Gastrocnemius medialis (tissue), 4 donors: ENCODE measurements around the gene ZBTB1. TPM values are rescaled to one million over a fixed set of nuclear protein-coding genes. Genes with fewer than 3 reads are reported as not detected.

ENCODE experiments used
- ATAC-seq, 2 donors: fragments of 150-250 bp; one replicate each; pipeline ENCODE4 v1.9.1; 2016
- DNase-seq, 2 donors: peaks; one replicate each; pipeline ENCODE4 v3.0.0-alpha.2; 2019
- H3K27ac ChIP-seq, 4 donors: fragments of 200-600 bp; sonication (generic); 1 replicate in 1 of 4; 2 replicates in 3 of 4; pipeline ENCODE4 v1.5.1; 2016 to 2018; ENCODE audit warnings: mild to moderate bottlenecking in 2 of 4, moderate library complexity in 1 of 4
- H3K27me3 ChIP-seq, 3 donors: fragments of 200-600 bp; sonication (generic) in 2 of 3; 1 replicate in 1 of 3; 2 replicates in 2 of 3; pipeline versions ENCODE4 v1.5.1 to v1.6.0; 2016 to 2019; ENCODE audit warnings: mild to moderate bottlenecking in 1 of 3, moderate library complexity in 1 of 3
- H3K36me3 ChIP-seq, 2 donors: fragments of 200-600 bp; sonication (generic) in 1 of 2; one replicate each; pipeline ENCODE4 v1.5.1; 2017 to 2018
- H3K4me1 ChIP-seq, 2 donors: fragments of 200-600 bp; sonication (generic) in 1 of 2; one replicate each; pipeline ENCODE4 v1.5.1; 2016 to 2017; ENCODE audit warnings: mild to moderate bottlenecking in 2 of 2
- H3K4me3 ChIP-seq, 4 donors: fragments of 200-600 bp; sonication (generic) in 3 of 4; 1 replicate in 1 of 4; 2 replicates in 3 of 4; pipeline ENCODE4 v1.5.1; 2016 to 2019; ENCODE audit warnings: mild to moderate bottlenecking in 2 of 4
- H3K9me3 ChIP-seq, 3 donors: fragments of 200-600 bp; sonication (generic) in 2 of 3; 1 replicate in 1 of 3; 2 replicates in 2 of 3; pipeline ENCODE4 v1.5.1; 2016 to 2019
- CTCF ChIP-seq, 5 experiments: fragments of 450-650 bp in 3 of 5; fragments of 200-600 bp in 2 of 5; sonication (generic) in 2 of 5; IDR thresholded peaks in 4 of 5; conservative IDR thresholded peaks in 1 of 5; 1 replicate in 4 of 5; 2 replicates in 1 of 5; pipeline ENCODE4 v1.5.1; 2016 to 2019; ENCODE audit warnings: antibody characterized with exemption in 5 of 5, mild to moderate bottlenecking in 3 of 5, moderate library complexity in 3 of 5
- POLR2A ChIP-seq, 2 donors: fragments of 450-650 bp; IDR thresholded peaks; one replicate each; pipeline ENCODE4 v1.6.1; 2017; ENCODE audit warnings: antibody characterized with exemption in 2 of 2, mild to moderate bottlenecking in 2 of 2, moderate library complexity in 2 of 2
- in situ Hi-C, 4 donors: fragments of 200-750 bp; cut with MboI; loops; one replicate each; pipeline versions ENCODE4 v1.15.0 to v1.8.0; 2017; ENCODE audit warnings: low sequenced_read_pairs in 4 of 4
- intact Hi-C: fragments of 100-400 bp; cut with DNase I; formaldehyde crosslinking; loops from one replicate; pipeline ENCODE4 v1.15.1; 2023; ENCODE audit warnings: low total_unique reads
- total RNA-seq, 4 donors: library from RNA; depleted of rRNA; stranded (reverse); fragments of >200 nt; gene quantifications; one replicate each; pipeline versions ENCODE4 v1.1.0 to v1.2.3, GENCODE V29; 2016

ZBTB1 gene
- total RNA-seq, 4 donors from 2014 or later, result 36.9 to 49.2 (median 38.0) TPM

- H3K27ac ChIP-seq, result peak overlapping the region; percentile 97 to 99 (median 98)
- H3K4me1 ChIP-seq, result peaks cover 46 to 72% of the 10 kb centered on the region in 2 donors
- H3K9me3 ChIP-seq, result no peaks in the 10 kb centered on the region
- DNase-seq, result no peak
- in situ Hi-C loops (no loop called here), intact Hi-C loops (loop anchor here (5.0 to 10.0 kb wide), 4 partner anchors 63 to 523 kb away; partner anchors contain the start of gene CHURC1)
- no peaks in the 10 kb centered on the region for H3K27me3 ChIP-seq
- H3K36me3 ChIP-seq, result no peaks in the 10 kb centered on the region
- TF ChIP-seq POLR2A (IDR thresholded peaks at IDR 0.05) (no peak), CTCF (IDR thresholded peaks at IDR 0.05 in 4 of 5, conservative IDR thresholded peaks at IDR 0.05 in 1 of 5) (no peak)
- no peak for ATAC-seq
- H3K4me3 ChIP-seq, result no peak overlapping the region
These were observed 4.5 kb downstream of the ZBTB1 start for GRCh38 chr14:64509036-64509435.

DNA sequence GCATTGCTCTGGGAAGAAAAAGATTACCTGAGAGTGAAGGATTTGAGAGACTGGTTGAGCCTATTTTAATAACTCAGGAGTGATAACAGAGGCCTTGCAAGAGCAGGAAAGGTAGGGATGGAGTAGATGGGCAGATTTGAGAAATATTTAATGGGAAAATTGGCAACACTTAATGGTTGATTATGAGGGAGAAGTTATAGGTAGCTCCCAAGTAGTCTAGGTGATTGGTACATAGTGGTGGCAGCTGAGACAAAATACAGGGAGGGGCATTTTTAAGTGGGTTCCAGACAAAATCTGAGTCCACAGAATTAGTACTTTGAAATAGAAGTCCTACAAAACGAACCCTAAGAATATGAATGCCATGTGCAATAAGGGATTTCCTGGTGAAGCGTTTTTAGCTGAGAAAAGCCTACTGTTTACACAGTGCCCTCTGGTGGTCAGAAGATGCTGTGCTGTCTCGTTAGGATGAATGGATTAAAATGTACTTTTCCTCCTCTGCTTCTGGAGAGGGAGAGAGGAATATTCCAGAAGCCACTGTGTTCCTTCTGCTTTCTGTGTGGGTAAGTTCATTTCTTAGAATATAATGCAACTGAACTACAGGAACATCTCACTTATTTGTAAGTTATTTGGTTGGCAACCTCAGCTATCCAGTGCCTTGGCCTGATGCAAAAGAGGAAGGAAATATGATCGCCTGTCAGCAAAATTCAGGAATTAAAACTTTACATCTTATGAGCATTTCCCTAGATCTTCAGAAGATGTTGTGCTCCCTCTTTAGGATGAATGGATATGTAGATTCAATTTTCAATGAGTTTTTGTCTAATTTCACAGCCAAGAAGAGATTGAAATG is 6.5 kb downstream of the ZBTB1 start:
- Histone ChIP-seq H3K4me1 (peaks cover 54 to 81% of the 10 kb centered on the region in 2 donors), H3K9me3 (no peaks in the 10 kb centered on the region), H3K36me3 (no peaks in the 10 kb centered on the region), H3K27ac (peak overlapping the region; percentile 42 to 99 (median 66)), H3K27me3 (no peaks in the 10 kb centered on the region), H3K4me3 (no peak overlapping the region)
- intact Hi-C loops, result loop anchor here (1.0 to 2.0 kb wide), 2 partner anchors 46 to 80 kb away; partner anchors contain the start of gene AKAP5
- ATAC-seq, result peak; percentile 57 to 72
- peak; percentile 68 to 90 (median 83) for TF ChIP-seq CTCF (IDR thresholded peaks at IDR 0.05 in 4 of 5, conservative IDR thresholded peaks at IDR 0.05 in 1 of 5)
- no peak for TF ChIP-seq POLR2A (IDR thresholded peaks at IDR 0.05)
- DNase-seq, result peak; percentile 37 to 54
- in situ Hi-C loops, result no loop called here

- DNase-seq, result no peak
- Histone ChIP-seq H3K36me3 (no peaks in the 10 kb centered on the region), H3K27me3 (no peaks in the 10 kb centered on the region), H3K4me3 (no peak overlapping the region), H3K9me3 (no peaks in the 10 kb centered on the region), H3K27ac (peak overlapping the region in 1 of 4 donors; percentile 99), H3K4me1 (peaks cover 55 to 68% of the 10 kb centered on the region in 2 donors)
- in situ Hi-C loops, result no loop called here
- TF ChIP-seq CTCF (IDR thresholded peaks at IDR 0.05 in 4 of 5, conservative IDR thresholded peaks at IDR 0.05 in 1 of 5), result no peak
- no peak for TF ChIP-seq POLR2A (IDR thresholded peaks at IDR 0.05)
- ATAC-seq, result no peak
- intact Hi-C loops, result no loop called here
These were observed 8.7 kb downstream of the ZBTB1 start for GRCh38 chr14:64513271-64513670.

DNA sequence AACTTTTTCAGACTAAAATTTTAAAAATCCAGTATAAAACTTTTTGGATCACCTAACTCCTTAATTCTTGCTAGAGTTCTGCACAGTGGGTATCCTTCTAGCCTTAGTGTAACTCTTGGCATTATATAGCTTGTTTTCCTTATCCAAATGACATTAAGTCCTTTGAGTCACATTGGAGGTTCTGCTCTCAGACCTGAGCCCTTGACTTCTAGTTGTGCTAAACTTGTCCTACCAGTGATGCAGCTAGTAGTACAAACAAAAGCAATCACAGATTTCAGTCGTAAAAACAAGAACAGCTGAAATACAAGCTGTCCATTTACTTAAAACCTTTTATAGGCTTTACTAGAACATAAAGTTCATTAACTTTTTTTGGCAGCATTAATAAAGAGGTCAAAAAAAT is 10.5 kb downstream of the ZBTB1 start:
- peak overlapping the region in 3 of 4 donors; percentile 17 to 99 (median 56) for H3K27ac ChIP-seq
- peaks cover 60% of the 10 kb centered on the region in 2 donors for H3K4me1 ChIP-seq
- peak in 1 of 2 donors; percentile 53 for ATAC-seq

More for the DNA sequence above, 10.5 kb downstream of the ZBTB1 start:
- TF ChIP-seq POLR2A (IDR thresholded peaks at IDR 0.05) (no peak), CTCF (IDR thresholded peaks at IDR 0.05 in 4 of 5, conservative IDR thresholded peaks at IDR 0.05 in 1 of 5) (no peak)
- in situ Hi-C loops, result no loop called here
- no peaks in the 10 kb centered on the region for H3K9me3 ChIP-seq
- H3K4me3 ChIP-seq, result no peak overlapping the region
- DNase-seq, result no peak
- intact Hi-C loops, result no loop called here
- H3K27me3 ChIP-seq, result no peaks in the 10 kb centered on the region
- H3K36me3 ChIP-seq, result no peaks in the 10 kb centered on the region
